Pancreas (tissue), 10 donors: Measurements from ENCODE around the gene PTOV1. TPM values are rescaled to one million over a fixed set of nuclear protein-coding genes. Genes with fewer than 3 reads are reported as not detected.

Source experiments
- ATAC-seq, 4 donors: fragments of 200-7000 bp; cut with Tn5 transposase; one replicate each; pipeline versions ENCODE4 v1.8.0 to v1.9.1; 2020; ENCODE audit warnings: mild to moderate bottlenecking in 4 of 4, moderate library complexity in 4 of 4
- DNase-seq, 6 donors: peaks; one replicate each; pipeline ENCODE4 v3.0.0-alpha.2; 2020
- FAIRE-seq: peaks from 2 replicates; lab custom pipeline; 2012; peaks lifted over from hg19 to GRCh38; lab: Jason Lieb, UNC
- H3K27ac ChIP-seq, 4 donors: fragments of 200-600 bp; sonication (generic); 1 replicate in 3 of 4; 2 replicates in 1 of 4; pipeline versions ENCODE4 v1.5.0 to v1.8.0; 2020
- H3K27me3 ChIP-seq, 4 donors: fragments of 200-600 bp; one replicate each; pipeline ENCODE4 v1.8.0; 2021
- H3K36me3 ChIP-seq, 3 donors: fragments of 200-600 bp; sonication (generic) in 1 of 3; one replicate each; pipeline versions ENCODE4 v1.5.0 to v1.8.0; 2020 to 2021
- H3K4me1 ChIP-seq, 3 donors: fragments of 200-600 bp; one replicate each; pipeline ENCODE4 v1.8.0; 2021
- H3K4me3 ChIP-seq, 4 donors: fragments of 200-600 bp; sonication (generic) in 2 of 4; one replicate each; pipeline versions ENCODE4 v1.5.0 to v1.8.0; 2020 to 2021
- H3K9me3 ChIP-seq, 4 donors: fragments of 200-600 bp; one replicate each; pipeline ENCODE4 v1.8.0; 2021
- CTCF ChIP-seq, 4 donors: fragments of 200-600 bp; sonication (generic) in 3 of 4; IDR thresholded peaks; one replicate each; pipeline versions ENCODE4 v1.5.0 to v1.8.0; 2021; ENCODE audit warnings: antibody characterized with exemption in 4 of 4
- WGBS, 2 donors: extraction: QIAGEN DNeasy Blood & Tissue Kit; methylation state at CpG; one replicate each; pipeline ENCODE4 v1.1.7; 2013; 5-methylcytosine and 5-hydroxymethylcytosine counted together
- intact Hi-C, 3 donors: fragments of 100-400 bp; cut with DNase I; formaldehyde crosslinking; loops; one replicate each; pipeline versions ENCODE4 v1.11.1 to v1.14.2; 2022
- polyA plus RNA-seq, 2 donors: library from polyadenylated mRNA; stranded (reverse); fragments of 200-250 nt; gene quantifications; one replicate each; pipeline ENCODE4 v1.2.3, GENCODE V29; 2013
- total RNA-seq, 6 donors: library from RNA; stranded (reverse); fragmentation: NEBNext Ultra II Directional in 4 of 6; extraction: Animal tissue kit (Norgen Biotek cat#: 25700) in 4 of 6; gene quantifications; one replicate each; pipeline versions ENCODE4 v1.2.1 to v1.2.4, GENCODE V29; 2021 to 2023
- donor health status: healthy with polysubstance abuse.
- donor health status: DM: no; HTN: no; CAD: no; lungs with moderate emphysema.
- donor health status: DM: no; HTN: no; CAD: no.
- donor health status: control.
- donor health status: control.
- donor health status: Bipolar disorder and iron deficiency.
- donor health status: DM: yes; HTN: yes; CAD: no.
- donor health status: DM: no; HTN: no; CAD: no.
- donor health status: DM: no; HTN: no; CAD: no.
- donor health status: DM: yes; HTN: yes; CAD: no.

The PTOV1 gene
- total and polyA plus RNA-seq, 8 donors: 48.8 to 191 (median 76.0) TPM

- intact Hi-C loops: no loop called here
- Histone ChIP-seq H3K27me3 (no peaks in the 10 kb centered on the region), H3K4me3 (no peak overlapping the region), H3K36me3 (no peaks in the 10 kb centered on the region), H3K9me3 (no peaks in the 10 kb centered on the region), H3K27ac (no peak overlapping the region), H3K4me1 (no peaks in the 10 kb centered on the region)
- no peak for ATAC-seq
- FAIRE-seq: no peak
- TF ChIP-seq CTCF (IDR thresholded peaks at IDR 0.05): no peak
- DNase-seq: no peak
- 78 to 82% methylated on average over 15 to 17 of the region's 17 CpGs for WGBS, 2 donors
These were observed 44.1 kb downstream of the PTOV1 start for GRCh38 chr19:49894879-49895565.

- DNase-seq (no peak), FAIRE-seq (no peak), ATAC-seq (no peak)
- TF ChIP-seq CTCF (IDR thresholded peaks at IDR 0.05): no peak
- Histone ChIP-seq H3K36me3 (no peaks in the 10 kb centered on the region), H3K27ac (no peak overlapping the region), H3K27me3 (no peaks in the 10 kb centered on the region), H3K4me1 (no peaks in the 10 kb centered on the region), H3K9me3 (no peaks in the 10 kb centered on the region), H3K4me3 (no peak overlapping the region)
- WGBS, 2 donors: 58 to 67% methylated on average over 13 to 17 of the region's 17 CpGs
- intact Hi-C loops: no loop called here
These were observed 44.8 kb downstream of the PTOV1 start for GRCh38 chr19:49895566-49896297.

GRCh38 chr19:49896863-49897621, 46.1 kb downstream of the PTOV1 start, which contains the start of gene IL4I1:
IL4I1 (minus strand) TSS chr19:49896887; CDS start chr19:49896160, 727 bp downstream.
- intact Hi-C loops: no loop called here
- peak in 3 of 4 donors; percentile 19 to 70 (median 65) for ATAC-seq
- no peak for FAIRE-seq
- no peak for DNase-seq
- Histone ChIP-seq H3K4me3 (no peak within 1 kb of the TSS), H3K36me3 (no peaks in the 10 kb centered on the region), H3K4me1 (no peaks in the 10 kb centered on the region), H3K27ac (peak within 1 kb of the TSS in 2 of 4 donors; percentile 13 to 62), H3K9me3 (no peaks in the 10 kb centered on the region), H3K27me3 (no peaks in the 10 kb centered on the region)
- WGBS, 2 donors: 43 to 46% methylated on average over 19 of the region's 20 CpGs
- TF ChIP-seq CTCF (IDR thresholded peaks at IDR 0.05): no peak

- Histone ChIP-seq H3K27me3 (no peaks in the 10 kb centered on the region), H3K9me3 (no peaks in the 10 kb centered on the region), H3K27ac (no peak overlapping the region), H3K36me3 (peaks cover 0 to 8% (median 3%) of the 10 kb centered on the region in 3 donors), H3K4me1 (no peaks in the 10 kb centered on the region), H3K4me3 (no peak overlapping the region)
- TF ChIP-seq CTCF (IDR thresholded peaks at IDR 0.05): no peak
- WGBS, 2 donors: 67% methylated on average over 6 of the region's 6 CpGs
- DNase-seq: no peak
- no peak for FAIRE-seq
- ATAC-seq: peak in 1 of 4 donors; percentile 12
- intact Hi-C loops: no loop called here
These were observed 53.2 kb downstream of the PTOV1 start for GRCh38 chr19:49904136-49904535.
